ENCODE data around the gene EFNA5.

EFNA5 gene

DNA sequence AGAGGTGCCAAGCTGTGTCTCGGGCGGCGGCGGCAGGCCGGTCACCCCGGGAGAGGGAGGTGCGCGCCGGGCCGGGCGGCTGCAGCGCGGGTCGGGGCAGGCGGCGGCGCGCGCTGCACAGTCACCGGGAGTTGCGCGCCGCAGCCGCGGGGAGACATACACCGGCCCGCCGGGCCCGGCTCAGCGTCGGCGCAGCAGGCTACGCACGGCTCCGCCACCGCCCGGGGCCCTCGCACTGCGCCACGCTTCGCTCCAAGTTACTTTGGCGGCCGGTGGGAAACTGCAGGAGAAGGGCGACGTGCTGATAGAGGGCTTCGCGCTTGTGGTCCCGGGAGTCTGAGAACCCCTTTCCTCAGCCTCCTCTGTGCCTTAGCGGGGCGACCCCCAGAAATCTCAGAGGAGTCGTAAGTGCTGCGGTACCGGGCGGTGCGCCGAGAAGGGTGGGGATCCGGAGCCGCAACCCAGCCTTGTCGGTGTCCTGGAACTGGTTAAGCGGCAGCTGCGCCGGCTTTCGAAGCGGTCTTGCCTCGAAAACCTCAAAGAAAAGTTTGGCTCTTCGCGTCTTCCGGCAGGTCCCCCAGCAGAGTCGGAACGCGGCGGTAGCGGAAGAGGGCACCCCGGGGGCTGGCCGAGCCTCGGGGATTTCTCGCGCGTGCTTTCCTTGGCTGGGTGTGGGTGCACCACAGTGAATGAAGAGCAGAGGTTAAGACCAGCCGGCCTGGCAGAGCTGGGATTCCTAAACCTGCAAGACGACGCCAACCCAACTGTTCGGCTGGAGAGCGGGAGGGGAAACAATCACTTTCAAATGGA is at the start of gene EFNA5:
Gene EFNA5 (minus strand): TSS at position 6 of the 810 bp plus-strand sequence.
- peak; percentile 48 for DNase-seq

DNA sequence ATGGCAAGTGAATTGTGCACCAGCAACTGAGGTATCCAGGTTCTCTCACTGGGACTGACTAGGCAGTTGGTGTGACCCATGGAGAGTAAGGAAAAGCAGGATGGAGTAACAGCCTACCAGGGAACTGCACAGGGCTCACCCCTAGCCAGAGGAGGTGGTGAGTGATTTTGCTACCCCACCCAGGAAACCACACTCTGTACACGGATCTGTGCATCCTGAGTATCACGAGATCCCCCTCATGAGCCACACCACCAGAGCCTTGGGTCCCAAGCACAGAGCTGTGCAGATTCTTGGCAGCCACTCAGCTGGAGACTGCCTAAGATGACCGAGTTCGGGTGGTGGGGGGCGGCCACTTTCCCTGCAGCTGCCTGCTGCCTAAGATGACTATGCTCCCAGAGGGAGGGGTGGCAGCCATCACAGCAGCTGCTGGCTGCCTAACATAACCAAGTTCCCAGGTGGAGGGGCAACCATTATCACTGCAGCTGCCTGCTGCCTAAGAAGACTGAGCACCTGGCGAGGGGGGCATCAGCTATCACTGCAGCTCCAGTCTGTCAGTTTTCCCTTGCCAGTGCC is 48.4 kb upstream of the EFNA5 start:
- no peak for DNase-seq

DNA sequence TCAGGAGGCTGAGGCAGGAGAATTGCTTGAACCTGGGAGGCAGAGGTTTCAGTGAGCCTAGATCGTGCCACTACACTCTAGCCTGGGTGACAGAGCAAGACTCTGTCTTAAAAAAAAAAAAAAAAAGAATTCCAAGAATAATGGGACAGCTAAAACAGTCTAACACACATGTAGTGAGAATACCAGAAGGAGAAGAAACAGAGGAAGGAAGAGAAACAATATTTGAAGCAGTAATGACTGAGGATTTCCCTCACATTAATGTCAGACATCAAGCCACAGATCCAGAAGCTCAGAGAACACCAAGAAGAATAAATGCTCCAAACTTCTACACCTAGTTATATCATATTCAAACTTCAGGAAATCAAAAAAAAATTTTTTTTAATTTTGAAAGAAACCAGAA is 47.1 kb upstream of the EFNA5 start:
- no peak for DNase-seq

DNA sequence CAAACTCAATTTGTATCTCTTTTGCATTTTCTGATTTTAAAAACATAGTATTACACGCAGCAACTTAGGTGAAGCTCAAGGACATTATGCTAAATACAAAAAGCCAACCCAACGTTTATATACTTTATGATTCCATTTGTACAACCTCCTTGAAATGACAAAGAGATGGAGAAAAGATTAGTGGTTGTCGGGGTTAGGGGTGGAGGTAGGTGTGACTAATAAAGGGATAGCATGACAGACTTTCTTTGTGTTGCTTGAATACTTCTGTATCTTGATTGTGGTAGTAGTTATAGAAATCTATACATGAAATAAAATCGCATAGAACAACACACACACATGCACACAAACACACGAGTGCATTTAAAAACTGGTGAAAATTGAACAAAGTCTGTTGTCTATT is 42.5 kb upstream of the EFNA5 start:
- no peak for DNase-seq

DNA sequence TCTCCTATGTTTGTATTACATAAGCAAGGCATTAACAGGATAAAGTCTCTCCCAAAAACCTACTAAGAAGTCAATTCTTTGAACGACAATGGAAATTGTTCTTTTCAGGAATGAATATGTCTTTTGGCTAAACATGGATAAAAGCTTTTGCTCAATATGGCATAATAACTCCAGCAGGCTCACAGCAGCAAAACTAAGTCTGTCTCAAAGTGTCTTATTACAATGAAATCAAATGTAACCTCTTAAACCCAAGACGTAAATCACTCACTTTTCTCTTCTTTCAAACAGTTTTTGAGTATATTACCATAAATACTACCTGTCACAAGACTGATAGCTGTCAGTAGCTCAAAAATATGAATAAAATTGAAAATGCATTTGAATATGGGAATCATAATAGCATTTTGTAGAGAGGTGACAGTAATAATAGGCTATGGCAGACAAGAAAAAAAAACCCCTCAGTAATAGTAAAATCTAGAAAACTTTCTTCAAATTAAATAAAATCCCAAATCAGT is 41.7 kb upstream of the EFNA5 start:
- no peak for DNase-seq

GRCh38 chr5:107705402-107706014 is 34.8 kb upstream of the EFNA5 start:
- DNase-seq: peak; percentile 71

DNA sequence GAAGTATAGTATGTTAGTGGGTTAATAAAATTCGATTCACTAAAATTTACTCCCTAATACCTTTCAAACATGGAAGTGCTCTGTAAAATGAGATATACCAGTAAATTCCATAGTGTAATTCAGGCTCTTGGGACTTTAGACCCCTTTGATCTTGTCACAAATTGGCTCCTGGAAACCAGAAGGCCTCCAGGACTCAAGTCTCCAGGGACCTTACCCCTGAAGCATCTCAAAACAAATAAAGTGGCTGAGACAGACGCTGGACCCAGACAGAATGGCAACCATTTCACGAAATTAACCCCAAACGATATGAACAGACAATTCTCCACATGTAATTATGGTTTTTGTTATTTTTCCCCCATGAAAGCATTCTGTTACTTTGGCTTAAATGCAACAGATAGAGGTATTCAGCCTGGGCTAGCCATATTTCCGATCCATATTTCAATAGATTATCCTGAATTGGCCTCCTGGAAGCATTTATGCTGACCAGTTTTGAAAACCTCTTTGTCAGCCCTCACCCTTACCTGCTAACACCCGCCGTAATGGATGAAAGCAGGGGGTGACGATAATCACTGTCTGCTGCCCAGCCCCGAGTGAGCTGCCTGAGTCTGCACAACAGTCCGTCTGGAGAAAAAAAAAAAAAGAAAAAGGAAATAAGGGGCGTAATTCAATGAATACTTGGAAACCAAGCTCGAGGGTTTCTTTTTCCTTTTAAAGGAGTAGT is 34.1 kb upstream of the EFNA5 start:
- peak; percentile 11 for DNase-seq

- DNase-seq: peak; percentile 32
Observed at GRCh38 chr5:107700481-107700880, 29.7 kb upstream of the EFNA5 start.

- DNase-seq: no peak
Observed at GRCh38 chr5:107699425-107699824, 28.7 kb upstream of the EFNA5 start.

GRCh38 chr5:107698286-107698685 is 27.5 kb upstream of the EFNA5 start:
- DNase-seq: peak; percentile 31

GRCh38 chr5:107696498-107696897 is 25.8 kb upstream of the EFNA5 start:
- DNase-seq: no peak

DNA sequence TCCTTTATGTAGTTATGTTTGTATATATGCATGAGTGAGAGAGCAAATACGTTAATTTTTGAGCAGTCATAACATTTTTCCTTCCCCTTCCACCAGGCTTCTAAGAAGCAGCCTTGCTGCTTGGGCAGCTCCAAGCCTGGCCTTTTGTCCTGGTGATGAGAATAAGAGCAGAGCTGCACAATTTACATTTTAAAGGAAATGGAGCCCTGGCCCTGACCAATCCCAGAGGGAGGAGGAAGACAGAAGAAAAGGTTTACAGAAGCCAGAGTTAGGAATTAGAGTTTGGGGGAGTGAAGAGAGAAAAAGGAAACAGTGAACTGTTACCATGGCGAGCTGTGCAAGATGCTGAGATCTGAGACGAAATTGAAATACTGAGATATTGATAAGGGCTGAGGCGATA is 25.3 kb upstream of the EFNA5 start:
- DNase-seq: no peak

- no peak for DNase-seq
Observed at GRCh38 chr5:107687937-107688336, 17.2 kb upstream of the EFNA5 start.

- DNase-seq: no peak
Observed at GRCh38 chr5:107687404-107687803, 16.7 kb upstream of the EFNA5 start.

GRCh38 chr5:107682533-107682932 is 11.8 kb upstream of the EFNA5 start:
- DNase-seq: no peak

- no peak for DNase-seq
Observed at GRCh38 chr5:107680799-107681198, 10.1 kb upstream of the EFNA5 start.

DNA sequence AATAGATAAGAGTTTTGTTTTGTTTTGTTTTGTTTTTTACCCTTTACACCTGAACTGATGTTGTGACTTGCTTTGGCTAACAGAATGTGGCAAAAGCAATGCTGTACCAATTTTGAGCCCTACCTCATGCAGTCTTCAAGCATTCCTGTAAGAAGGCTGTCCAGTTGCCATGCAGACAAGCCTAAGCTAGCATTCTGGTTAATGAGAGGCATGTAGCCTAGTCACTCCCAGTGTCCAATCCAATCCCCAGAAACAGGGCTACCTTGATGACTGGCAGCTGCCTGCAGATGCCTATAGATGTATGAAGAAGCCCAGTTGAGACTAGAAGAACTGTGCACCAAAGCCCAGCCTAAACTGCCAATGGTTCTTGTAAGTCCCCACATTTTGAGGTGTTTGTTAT is 9.4 kb upstream of the EFNA5 start:
- DNase-seq: no peak

GRCh38 chr5:107676702-107677101 is 6.0 kb upstream of the EFNA5 start:
- peak; percentile 12 for DNase-seq

DNA sequence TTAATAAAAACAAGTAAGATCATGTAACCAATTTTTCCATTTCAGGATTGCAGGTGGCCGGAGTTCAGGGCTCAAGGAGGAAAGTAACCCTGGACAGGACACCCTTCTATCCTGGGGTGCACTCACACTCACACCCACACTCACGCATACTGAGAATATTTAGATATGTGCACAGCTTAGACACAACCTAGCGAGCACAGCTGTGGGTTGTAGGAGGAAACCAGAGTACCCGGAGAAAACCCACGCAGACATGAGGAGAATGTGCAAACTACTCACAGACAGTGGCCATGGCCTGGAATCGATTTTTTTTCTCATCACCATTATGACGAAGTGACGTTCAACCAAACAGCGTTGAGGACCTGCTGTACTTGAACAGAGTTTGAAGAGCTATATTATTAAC is 4.5 kb upstream of the EFNA5 start:
- DNase-seq: no peak

- peak; percentile 65 for DNase-seq
Observed at GRCh38 chr5:107674655-107675054, 3.9 kb upstream of the EFNA5 start.

DNA sequence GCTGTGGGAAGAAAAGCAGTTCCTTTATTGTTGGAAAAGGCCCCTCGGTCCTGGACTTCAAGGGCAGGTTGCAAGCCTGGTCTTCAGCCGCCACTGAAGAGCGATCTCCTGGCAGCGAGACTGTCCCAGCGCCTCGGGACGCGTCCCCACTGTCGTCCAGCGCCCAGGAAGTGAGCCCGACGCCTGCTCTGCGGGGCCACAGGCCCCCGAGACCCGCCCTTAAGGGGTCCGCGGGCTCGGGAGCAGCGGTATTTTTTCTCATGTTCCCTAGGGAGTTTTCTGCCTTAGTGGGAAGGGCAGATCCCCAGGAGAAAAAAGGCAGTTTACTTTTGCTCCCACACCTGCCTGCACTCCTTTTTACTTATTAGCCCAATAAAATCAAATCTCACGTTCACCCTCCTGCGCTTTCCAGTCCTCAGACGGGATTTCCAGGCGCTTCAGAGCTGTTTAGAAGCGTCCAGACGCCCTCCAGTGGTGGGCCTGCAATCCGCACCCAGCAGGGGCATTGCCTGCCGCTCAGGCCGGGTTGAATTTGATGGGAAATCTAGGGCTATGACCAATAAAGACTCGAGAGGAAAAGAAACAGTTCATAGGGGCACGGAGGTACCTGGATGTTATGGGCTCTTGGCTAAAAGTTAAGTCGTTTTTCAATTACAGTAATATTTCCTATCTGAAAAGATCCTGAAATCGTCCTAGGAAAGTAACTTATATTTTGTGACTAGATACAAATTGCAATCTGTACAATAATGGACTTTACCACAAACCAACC is 2.8 kb upstream of the EFNA5 start:
- peak; percentile 82 for DNase-seq

DNA sequence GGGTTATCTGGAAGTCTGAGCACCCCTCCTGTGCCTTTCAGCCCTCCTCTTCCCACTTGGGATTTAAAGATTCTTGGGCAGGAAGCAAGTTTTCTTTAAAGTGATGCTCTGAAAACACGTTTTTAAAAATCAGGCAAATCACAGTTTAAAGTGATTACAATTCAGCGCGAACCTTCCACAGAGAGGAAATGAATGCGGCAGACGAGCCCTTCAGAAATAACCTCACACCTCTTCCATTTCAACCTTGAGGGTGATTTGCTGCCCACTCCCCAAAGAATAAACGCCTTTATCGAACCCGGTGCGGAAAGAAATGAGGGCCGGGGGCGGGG is 2.3 kb upstream of the EFNA5 start:
- DNase-seq: peak; percentile 17
